SU-DHL-6 (cell line): ENCODE data around the gene LRRC2.

ENCODE experiments used
- CTCF ChIP-seq: fragments of 200-600 bp; sonication (generic); IDR thresholded peaks from one replicate; pipeline ENCODE4 v1.5.1; 2017; ENCODE audit warnings: antibody characterized with exemption, mild to moderate bottlenecking, low read length, moderate library complexity; ENCODE audit not compliant: insufficient read depth, poor library complexity, severe bottlenecking
- EZH2phosphoT487 ChIP-seq: fragments of 200-600 bp; sonication (generic), shearing (Covaris generic); conservative IDR thresholded peaks from 2 replicates; pipeline ENCODE4 v1.6.1; 2018; ENCODE audit warnings: mild to moderate bottlenecking, antibody characterized with exemption, low read length, moderate library complexity, mixed read lengths

- no peak for TF ChIP-seq CTCF
- TF ChIP-seq EZH2phosphoT487, result no peak
Observed at GRCh38 chr3:46573701-46574100, 7.6 kb upstream of the LRRC2 start.
